DMS153 treated with DMSO at 0.1 percent for 48 hours (cell line): ENCODE measurements around the gene SERPINB6.
"Not testable (repeated sequence)": the region's sequence is repeated elsewhere in the genome, so short reads cannot be mapped to it uniquely, and the experiment has no call there.

Experiments
- DNase-seq: peaks from one replicate; lab custom pipeline; 2025; ENCODE audit not compliant: unreplicated experiment; lab: John Stamatoyannopoulos, UW

SERPINB6 gene

GRCh38 chr6:2940010-2940850 lies 31.1 kb downstream of the SERPINB6 start:
- DNase-seq = no peak

DNA sequence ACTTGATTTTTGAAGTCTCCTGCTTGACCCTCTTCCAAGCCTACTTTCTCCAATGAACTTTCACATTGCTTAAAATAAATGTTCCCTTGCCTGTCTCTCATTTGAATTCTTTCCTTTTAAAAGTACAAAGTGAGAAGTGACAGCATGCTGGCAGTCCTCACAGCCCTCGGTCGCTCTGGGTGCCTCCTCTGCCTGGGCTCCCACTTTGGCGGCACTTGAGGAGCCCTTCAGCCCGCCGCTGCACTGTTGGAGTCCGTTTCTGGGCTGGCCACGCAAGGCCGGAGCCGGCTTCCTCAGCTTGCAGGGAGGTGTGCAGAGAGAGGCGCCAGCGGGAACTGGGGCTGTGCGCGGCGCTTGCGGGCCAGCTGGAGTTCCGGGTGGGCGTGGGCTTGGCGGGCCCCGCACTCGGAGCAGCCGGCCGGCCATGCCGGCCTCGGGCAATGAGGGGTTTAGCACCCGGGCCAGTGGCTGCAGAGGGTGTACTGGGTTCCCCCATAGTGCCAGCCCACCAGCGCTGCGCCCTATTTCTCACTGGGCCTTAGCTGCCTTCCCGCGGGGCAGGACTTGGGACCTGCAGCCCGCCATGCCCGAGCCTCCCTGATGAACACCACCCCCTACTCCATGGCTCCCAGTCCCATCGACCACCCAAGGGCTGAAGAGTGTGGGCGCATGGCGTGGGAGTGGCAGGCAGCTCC lies 31.9 kb downstream of the SERPINB6 start:
- no peak for DNase-seq

DNA sequence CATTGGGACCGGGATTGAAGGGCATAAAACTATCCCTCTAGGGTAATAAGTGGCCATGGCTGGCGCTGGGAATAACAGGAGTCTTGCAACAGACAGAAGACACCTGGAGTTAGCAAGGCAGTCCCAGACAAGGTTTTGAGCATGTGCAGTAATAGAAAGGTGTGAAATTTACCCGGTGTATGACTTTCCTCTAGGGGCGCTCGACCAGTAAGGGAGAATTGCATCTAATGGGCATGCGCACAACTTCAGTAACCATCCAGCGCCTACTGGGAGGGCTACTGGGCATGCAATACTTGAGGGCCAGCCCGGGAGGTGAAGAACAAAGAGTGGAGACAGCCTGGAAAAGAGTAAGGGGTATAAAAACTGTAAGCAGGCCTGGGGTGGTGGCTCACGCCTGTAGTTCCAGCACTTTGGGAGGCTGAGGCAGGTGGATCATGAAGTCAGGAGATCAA lies 32.7 kb downstream of the SERPINB6 start:
- no peak for DNase-seq

- no peak for DNase-seq
Measured at GRCh38 chr6:2938004-2938631, 33.2 kb downstream of the SERPINB6 start.

DNA sequence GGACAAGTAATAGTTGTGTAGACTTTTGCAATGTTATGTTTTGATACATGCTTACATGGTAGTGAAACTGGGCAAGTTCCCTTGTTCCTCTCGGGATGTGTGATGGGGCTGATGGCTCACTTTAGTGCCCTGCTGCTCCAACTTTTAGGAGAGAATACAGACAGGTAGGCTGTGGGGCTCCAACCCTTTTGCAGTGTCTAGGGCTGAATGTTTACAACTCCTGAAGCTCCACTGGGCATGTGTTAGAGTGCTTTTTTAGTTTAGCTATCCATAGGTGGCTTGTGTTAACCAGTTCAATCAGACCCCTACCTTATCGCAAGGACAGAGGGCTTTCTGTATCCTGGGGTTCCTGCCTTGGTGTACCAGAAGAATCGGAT lies 33.8 kb downstream of the SERPINB6 start:
- DNase-seq = no peak

DNA sequence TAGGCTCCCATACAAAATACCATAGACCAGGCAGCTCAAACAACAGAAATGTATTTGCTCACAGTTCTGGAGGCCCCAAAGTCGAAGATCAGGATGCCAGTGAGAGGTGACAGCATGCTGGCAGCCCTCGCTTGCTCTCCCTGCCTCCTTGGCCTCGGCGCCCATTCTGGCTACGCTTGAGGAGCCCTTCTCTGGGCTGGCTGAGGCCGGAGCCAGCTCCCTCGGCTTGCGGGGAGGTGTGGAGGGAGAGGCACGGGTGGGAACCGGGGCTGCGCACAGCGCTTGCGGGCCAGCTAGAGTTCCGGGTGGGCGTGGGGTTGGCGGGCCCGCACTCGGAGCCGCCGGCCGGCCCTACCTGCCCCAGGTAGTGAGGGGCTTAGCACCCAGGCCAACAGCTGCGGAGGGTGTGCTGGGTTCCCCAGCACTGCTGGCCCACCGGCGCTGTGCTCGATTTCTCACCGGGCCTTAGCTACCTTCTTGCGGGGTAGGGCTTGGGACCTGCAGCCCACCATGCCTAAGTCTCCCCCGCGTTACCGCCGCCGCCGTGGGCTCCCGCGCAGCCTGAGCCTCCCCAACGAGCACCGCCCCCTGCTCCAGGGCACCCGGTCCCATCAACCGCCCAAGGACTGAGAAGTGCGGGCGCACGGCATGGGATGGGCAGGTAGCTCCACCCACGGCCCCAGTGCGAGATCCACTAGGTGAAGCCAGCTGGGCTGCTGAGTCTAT lies 35.6 kb downstream of the SERPINB6 start:
- DNase-seq = no peak

- no peak for DNase-seq
Measured at GRCh38 chr6:2934057-2934456, 37.3 kb downstream of the SERPINB6 start.

- DNase-seq = not testable (repeated sequence)
Measured at GRCh38 chr6:2932911-2933310, 38.5 kb downstream of the SERPINB6 start.

GRCh38 chr6:2931970-2932748 lies 39.2 kb downstream of the SERPINB6 start:
- peak; percentile 7 for DNase-seq

DNA sequence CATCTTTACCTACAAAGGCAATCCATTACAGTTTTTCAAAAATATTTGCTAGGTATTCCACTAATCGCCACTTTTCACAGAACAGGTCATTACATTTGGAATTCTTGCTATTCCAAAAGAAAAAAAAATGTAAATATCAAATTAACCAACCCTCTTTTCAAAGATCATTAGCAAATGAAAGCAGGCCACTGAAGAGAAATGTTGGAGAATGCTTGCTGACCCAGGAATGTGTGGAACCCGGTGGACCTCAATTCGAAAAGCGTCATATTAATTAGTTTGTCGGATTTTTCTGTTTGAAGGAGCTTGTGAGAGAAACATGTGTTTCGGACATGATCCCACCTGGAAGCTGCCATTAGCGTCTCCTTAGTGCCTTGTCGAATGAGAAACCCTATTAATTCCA lies 40.3 kb downstream of the SERPINB6 start:
- DNase-seq = no peak

GRCh38 chr6:2927931-2928330 lies 43.4 kb downstream of the SERPINB6 start:
- DNase-seq = not testable (repeated sequence)

- not testable (repeated sequence) for DNase-seq
Measured at GRCh38 chr6:2925842-2926747, 45.3 kb downstream of the SERPINB6 start.

- DNase-seq = no peak
Measured at GRCh38 chr6:2921520-2922115, 49.7 kb downstream of the SERPINB6 start.

DNA sequence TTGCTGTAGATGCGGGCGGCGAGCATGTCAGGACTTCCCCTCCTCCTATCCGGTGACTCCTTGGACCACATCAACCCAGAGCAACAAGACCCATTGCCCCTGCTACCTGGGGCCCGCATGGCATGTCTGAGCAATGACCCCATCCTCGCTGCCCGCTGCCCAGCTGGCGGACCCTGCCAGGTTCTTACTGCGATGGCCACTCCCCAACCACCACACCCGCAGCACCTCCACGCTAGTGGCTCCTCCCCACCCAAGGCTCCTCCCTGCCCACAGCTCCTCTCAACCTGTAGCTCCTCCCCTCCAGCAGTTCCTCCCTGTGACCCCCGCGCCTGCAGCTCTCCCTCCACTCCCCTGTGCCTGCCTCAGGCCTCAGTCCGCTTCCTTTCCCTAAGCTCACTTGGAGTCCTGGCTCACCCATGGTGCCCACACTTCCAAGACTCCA lies 50.7 kb downstream of the SERPINB6 start:
- no peak for DNase-seq

DNA sequence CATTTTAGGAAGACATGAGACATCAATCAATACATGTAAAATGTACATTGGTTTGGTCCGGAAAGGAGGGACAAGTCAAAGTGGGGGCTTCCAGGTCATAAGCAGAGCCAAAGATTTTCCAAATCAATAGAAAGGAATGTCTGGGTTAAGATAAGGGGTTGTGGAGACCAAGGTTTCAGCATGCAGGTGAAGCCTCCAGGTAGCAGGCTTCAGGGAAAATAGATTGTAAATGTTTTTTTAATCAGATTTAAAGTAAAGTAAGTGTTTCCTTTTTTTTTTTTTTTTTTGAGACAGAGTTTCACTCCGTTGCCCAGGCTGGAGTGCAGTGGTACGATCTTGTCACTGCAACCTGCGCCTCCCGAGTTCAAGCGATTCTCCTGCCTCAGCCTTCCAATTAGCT lies 51.5 kb downstream of the SERPINB6 start:
- DNase-seq = no peak

- DNase-seq = no peak
Measured at GRCh38 chr6:2919401-2919800, 52.0 kb downstream of the SERPINB6 start.

DNA sequence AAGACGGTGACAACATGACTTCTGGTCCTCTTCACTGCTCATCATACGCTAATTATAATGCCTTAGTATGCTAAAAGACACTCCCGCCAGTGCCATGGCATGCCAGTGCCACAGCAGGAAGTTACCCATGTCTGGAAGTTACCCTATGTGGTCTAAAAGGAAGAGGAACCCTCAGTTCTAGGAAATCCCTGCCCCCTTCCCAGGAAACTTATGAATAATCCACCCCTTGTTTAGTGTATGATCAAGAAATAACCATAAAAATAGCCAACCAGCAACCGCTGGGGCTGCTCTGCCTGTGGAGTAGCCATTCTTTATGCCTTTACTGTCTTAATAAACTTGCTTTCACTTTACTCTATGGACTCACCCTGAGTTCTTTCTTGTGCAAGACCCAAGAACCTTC lies 52.4 kb downstream of the SERPINB6 start:
- DNase-seq = no peak

GRCh38 chr6:2917801-2918445 lies 53.4 kb downstream of the SERPINB6 start:
- DNase-seq = no peak
